ENCODE results near the gene NR3C2. TPM values are rescaled to one million over a fixed set of nuclear protein-coding genes. Genes with fewer than 3 reads are reported as not detected.

NR3C2 gene
- total RNA-seq, 1 experiment from 2014 or later = 0.26 TPM

- no peaks in the 10 kb centered on the region for H3K9me3 ChIP-seq (ENCODE audit: control insufficient read depth, insufficient read depth, low read depth, low read length)
- DNase-seq (ENCODE audit: low read depth, low spot score) = no peak
- intact Hi-C loops (cut with micrococcal nuclease; ENCODE audit: unreplicated experiment) = no loop called here
- ChIA-PET CTCF (no interaction called here), POLR2A (no interaction called here)
- in situ Hi-C loops (cut with HindIII; ENCODE audit: low pct_unique_long_range_greater_than_20kb, low sequenced_read_pairs) = no loop called here
- no peak overlapping the region for H3K4me3 ChIP-seq (ENCODE audit: low read depth in 2 of 2, low read length in 2 of 2)
- H3K27ac ChIP-seq (ENCODE audit: low read length) = no peak overlapping the region
- no peaks in the 10 kb centered on the region for H3K4me1 ChIP-seq (ENCODE audit: control insufficient read depth, insufficient read depth, low read length)
- no peak for ATAC-seq
- no peak for TF ChIP-seq POLR2AphosphoS5 (IDR thresholded peaks at IDR 0.05; ENCODE audit: low read depth, low read length)
- no peak for TF ChIP-seq REST (IDR thresholded peaks at IDR 0.05; ENCODE audit: insufficient read depth in 1 of 2, low read depth in 2 of 2, low read length in 1 of 2)
- TF ChIP-seq, protein P1, sequence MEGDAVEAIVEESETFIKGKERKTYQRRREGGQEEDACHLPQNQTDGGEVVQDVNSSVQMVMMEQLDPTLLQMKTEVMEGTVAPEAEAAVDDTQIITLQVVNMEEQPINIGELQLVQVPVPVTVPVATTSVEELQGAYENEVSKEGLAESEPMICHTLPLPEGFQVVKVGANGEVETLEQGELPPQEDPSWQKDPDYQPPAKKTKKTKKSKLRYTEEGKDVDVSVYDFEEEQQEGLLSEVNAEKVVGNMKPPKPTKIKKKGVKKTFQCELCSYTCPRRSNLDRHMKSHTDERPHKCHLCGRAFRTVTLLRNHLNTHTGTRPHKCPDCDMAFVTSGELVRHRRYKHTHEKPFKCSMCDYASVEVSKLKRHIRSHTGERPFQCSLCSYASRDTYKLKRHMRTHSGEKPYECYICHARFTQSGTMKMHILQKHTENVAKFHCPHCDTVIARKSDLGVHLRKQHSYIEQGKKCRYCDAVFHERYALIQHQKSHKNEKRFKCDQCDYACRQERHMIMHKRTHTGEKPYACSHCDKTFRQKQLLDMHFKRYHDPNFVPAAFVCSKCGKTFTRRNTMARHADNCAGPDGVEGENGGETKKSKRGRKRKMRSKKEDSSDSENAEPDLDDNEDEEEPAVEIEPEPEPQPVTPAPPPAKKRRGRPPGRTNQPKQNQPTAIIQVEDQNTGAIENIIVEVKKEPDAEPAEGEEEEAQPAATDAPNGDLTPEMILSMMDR (IDR thresholded peaks at IDR 0.05) = no peak
- TF ChIP-seq TCF7L2 (IDR thresholded peaks at IDR 0.05; ENCODE audit: low read depth, low read length) = no peak
- TF ChIP-seq SIN3A (IDR thresholded peaks at IDR 0.05; ENCODE audit: borderline replicate concordance, insufficient read depth, low read depth, low read length) = no peak
- no peaks in the 10 kb centered on the region for H3K27me3 ChIP-seq (ENCODE audit: control insufficient read depth, insufficient read depth, low read length)
- BruUV-seq (replicated peaks) = no TSS peak
- no peaks in the 10 kb centered on the region for H3K36me3 ChIP-seq (ENCODE audit: control insufficient read depth, insufficient read depth, low read length)
Observed at GRCh38 chr4:148093065-148093464, 349.1 kb downstream of the NR3C2 start.

- no peak overlapping the region for H3K27ac ChIP-seq (ENCODE audit: low read length)
- CTCF ChIA-PET = no interaction called here
- POLR2A ChIA-PET = no interaction called here
- no peaks in the 10 kb centered on the region for H3K36me3 ChIP-seq (ENCODE audit: control insufficient read depth, insufficient read depth, low read length)
- DNase-seq (ENCODE audit: low read depth, low spot score) = no peak
- TF ChIP-seq SIN3A (IDR thresholded peaks at IDR 0.05; ENCODE audit: borderline replicate concordance, insufficient read depth, low read depth, low read length) = no peak
- TF ChIP-seq POLR2AphosphoS5 (IDR thresholded peaks at IDR 0.05; ENCODE audit: low read depth, low read length) = no peak
- no peaks in the 10 kb centered on the region for H3K9me3 ChIP-seq (ENCODE audit: control insufficient read depth, insufficient read depth, low read depth, low read length)
- in situ Hi-C loops (cut with HindIII; ENCODE audit: low pct_unique_long_range_greater_than_20kb, low sequenced_read_pairs) = no loop called here
- intact Hi-C loops (cut with micrococcal nuclease; ENCODE audit: unreplicated experiment) = no loop called here
- H3K4me1 ChIP-seq (ENCODE audit: control insufficient read depth, insufficient read depth, low read length) = no peaks in the 10 kb centered on the region
- H3K4me3 ChIP-seq (ENCODE audit: low read depth in 2 of 2, low read length in 2 of 2) = no peak overlapping the region
- no peaks in the 10 kb centered on the region for H3K27me3 ChIP-seq (ENCODE audit: control insufficient read depth, insufficient read depth, low read length)
- no TSS peak for BruUV-seq (replicated peaks)
- no peak for ATAC-seq
Observed at GRCh38 chr4:148092316-148093014, 349.7 kb downstream of the NR3C2 start.

- no peak for TF ChIP-seq TCF7L2 (IDR thresholded peaks at IDR 0.05; ENCODE audit: low read depth, low read length)
- TF ChIP-seq, protein P1 (IDR thresholded peaks at IDR 0.05) = no peak
- no peak for TF ChIP-seq SIN3A (IDR thresholded peaks at IDR 0.05; ENCODE audit: borderline replicate concordance, insufficient read depth, low read depth, low read length)
- no peak for TF ChIP-seq REST (IDR thresholded peaks at IDR 0.05; ENCODE audit: insufficient read depth in 1 of 2, low read depth in 2 of 2, low read length in 1 of 2)
- no peak for TF ChIP-seq POLR2AphosphoS5 (IDR thresholded peaks at IDR 0.05; ENCODE audit: low read depth, low read length)
- in situ Hi-C loops (cut with HindIII; ENCODE audit: low pct_unique_long_range_greater_than_20kb, low sequenced_read_pairs) = no loop called here
- DNase-seq (ENCODE audit: low read depth, low spot score) = no peak
- no peaks in the 10 kb centered on the region for H3K27me3 ChIP-seq (ENCODE audit: control insufficient read depth, insufficient read depth, low read length)
- no peaks in the 10 kb centered on the region for H3K4me1 ChIP-seq (ENCODE audit: control insufficient read depth, insufficient read depth, low read length)
- CTCF ChIA-PET = no interaction called here
- POLR2A ChIA-PET = no interaction called here
- intact Hi-C loops (cut with micrococcal nuclease; ENCODE audit: unreplicated experiment) = no loop called here
- no TSS peak for BruUV-seq (replicated peaks)
- no peak overlapping the region for H3K4me3 ChIP-seq (ENCODE audit: low read depth in 2 of 2, low read length in 2 of 2)
- H3K27ac ChIP-seq (ENCODE audit: low read length) = no peak overlapping the region
- H3K36me3 ChIP-seq (ENCODE audit: control insufficient read depth, insufficient read depth, low read length) = no peaks in the 10 kb centered on the region
- no peaks in the 10 kb centered on the region for H3K9me3 ChIP-seq (ENCODE audit: control insufficient read depth, insufficient read depth, low read depth, low read length)
- ATAC-seq = no peak
Observed at GRCh38 chr4:148091896-148092295, 350.3 kb downstream of the NR3C2 start.

All from Panc1 (cell line).